Right lobe of liver (tissue), 6 donors: Measurements from ENCODE around the gene CD47. TPM values are rescaled to one million over a fixed set of nuclear protein-coding genes. Genes with fewer than 3 reads are reported as not detected.

Source experiments
- ATAC-seq, 4 donors: fragments of 200-7000 bp; cut with Tn5 transposase; one replicate each; pipeline ENCODE4 v1.9.1; 2020; ENCODE audit warnings: mild to moderate bottlenecking in 4 of 4, moderate library complexity in 4 of 4
- DNase-seq, 3 donors: peaks; one replicate each; pipeline ENCODE4 v3.0.0-alpha.2; 2020
- H3K27ac ChIP-seq, 3 donors: fragments of 200-600 bp; one replicate each; pipeline ENCODE4 v1.8.0; 2022
- H3K27me3 ChIP-seq, 2 donors: fragments of 200-600 bp; one replicate each; pipeline ENCODE4 v1.8.0; 2022
- H3K36me3 ChIP-seq, 4 donors: fragments of 200-600 bp; sonication (generic) in 1 of 4; one replicate each; pipeline versions ENCODE4 v1.5.1 to v1.8.0; 2017 to 2022; ENCODE audit warnings: control low read depth in 1 of 4
- H3K4me1 ChIP-seq, 4 donors: fragments of 200-600 bp; sonication (generic) in 1 of 4; one replicate each; pipeline versions ENCODE4 v1.5.1 to v1.8.0; 2017 to 2022; ENCODE audit warnings: control low read depth in 1 of 4
- H3K4me3 ChIP-seq, 3 donors: fragments of 200-600 bp; one replicate each; pipeline ENCODE4 v1.8.0; 2022
- H3K9me3 ChIP-seq, 4 donors: fragments of 200-600 bp; sonication (generic) in 1 of 4; one replicate each; pipeline versions ENCODE4 v1.5.1 to v1.8.0; 2017 to 2022; ENCODE audit warnings: control low read depth in 1 of 4
- CTCF ChIP-seq, 4 donors: fragments of 200-600 bp in 3 of 4; fragments of 450-650 bp in 1 of 4; IDR thresholded peaks; one replicate each; pipeline versions ENCODE4 v1.5.1 to v1.8.0; 2016 to 2022; ENCODE audit warnings: antibody characterized with exemption in 4 of 4, mild to moderate bottlenecking in 2 of 4
- POLR2A ChIP-seq: fragments of 450-650 bp; IDR thresholded peaks from one replicate; pipeline ENCODE4 v1.6.1; 2017; ENCODE audit warnings: antibody characterized with exemption, mild to moderate bottlenecking
- WGBS: methylation state at CpG from one replicate; pipeline ENCODE4 v1.1.6; 2018; ENCODE audit warnings: low coverage, low lambda C conversion rate; ENCODE audit not compliant: insufficient coverage; ENCODE audit errors: missing lambda C conversion rate; 5-methylcytosine and 5-hydroxymethylcytosine counted together
- intact Hi-C, 2 donors: fragments of 100-400 bp; cut with DNase I; formaldehyde crosslinking; loops; one replicate each; pipeline versions ENCODE4 v1.11.2 to v1.14.1; 2022
- total RNA-seq, 6 experiments: library from RNA; depleted of rRNA in 2 of 6; stranded (reverse); fragments of >200 nt in 2 of 6; fragmentation: NEBNext Ultra II Directional in 3 of 6; extraction: Animal tissue kit (Norgen Biotek cat#: 25700) in 3 of 6; gene quantifications; one replicate each; pipeline versions ENCODE4 v1.1.0 to v1.2.4, GENCODE V29; 2016 to 2023
- donor health status: DM: no; HTN: yes; CAD: no.
- donor health status: DM: no; HTN: no; CAD: no.
- donor health status: DM: no; HTN: no; CAD: no.
- donor health status: DM: no; HTN: yes; CAD: no.
- donor health status: DM: no; HTN: yes; CAD: no.

The CD47 gene
- total RNA-seq, 6 experiments from 2014 or later = 19.5 to 42.3 (median 26.5) TPM

GRCh38 chr3:107993771-107994170 lies 97.1 kb downstream of the CD47 start:
- DNase-seq (no peak), ATAC-seq (no peak)
- H3K4me1 ChIP-seq = no peaks in the 10 kb centered on the region
- no peak overlapping the region for H3K4me3 ChIP-seq
- TF ChIP-seq POLR2A = no peak
- no peak for TF ChIP-seq CTCF (IDR thresholded peaks at IDR 0.05)
- H3K9me3 ChIP-seq = no peaks in the 10 kb centered on the region
- 36% methylated on average over 1 of the region's 1 CpG for WGBS
- intact Hi-C loops = no loop called here
- no peaks in the 10 kb centered on the region for H3K36me3 ChIP-seq
- no peaks in the 10 kb centered on the region for H3K27me3 ChIP-seq
- no peak overlapping the region for H3K27ac ChIP-seq

Other genes starting within 250 kb of the CD47 start
- gene IFT57, start 131.4 kb upstream of the CD47 start, total RNA-seq = 1 to 10 TPM; 2.4 to 6.2 (median 4.5) TPM
- gene HHLA2, start 205.5 kb upstream of the CD47 start, total RNA-seq = not detected